A549 (cell line): ENCODE measurements around the gene BCAS3. TPM values are rescaled to one million over a fixed set of nuclear protein-coding genes. Genes with fewer than 3 reads are reported as not detected.

ENCODE experiments used
- ATAC-seq, 2 experiments: fragments of 200-7000 bp in 1 of 2; fragments of >200 bp in 1 of 2; cut with Nextera tagmentation in 1 of 2; cut with Tn5 transposase in 1 of 2; 3 replicates each; pipeline versions ENCODE4 v1.8.0 to v1.9.1; 2018 to 2020; ENCODE audit warnings: mild to moderate bottlenecking in 1 of 2, moderate library complexity in 1 of 2
- CTCF ChIA-PET: fragments of 300-600 bp; sonication (Branson Sonifier 250); formaldehyde crosslinking; extraction: SDS; loops from one replicate; lab custom pipeline; 2021; ENCODE audit warnings: antibody characterized with exemption, inconsistent platforms; lab: Yijun Ruan, JAX
- POLR2A ChIA-PET: fragments of 350-600 bp; formaldehyde crosslinking; extraction: SDS; loops from one replicate; lab custom pipeline; 2021; ENCODE audit warnings: antibody characterized with exemption, inconsistent platforms; lab: Yijun Ruan, JAX
- DNase-seq, 2 experiments: peaks; one replicate each; pipeline versions ENCODE4 v3.0.0 to v3.0.0-alpha.2; 2011 to 2016; ENCODE audit warnings: low read depth in 1 of 2, low spot score in 1 of 2
- FAIRE-seq: peaks from 2 replicates; lab custom pipeline; 2011; peaks lifted over from hg19 to GRCh38; lab: Jason Lieb, UNC
- H3K27ac ChIP-seq, 2 experiments: fragments of >200 bp; sonication (Bioruptor Twin); formaldehyde crosslinking; 3 replicates each; pipeline ENCODE4 v1.5.1; 2016 to 2017
- H3K4me1 ChIP-seq: fragments of >200 bp; sonication (Bioruptor Twin); formaldehyde crosslinking; 3 replicates; pipeline ENCODE4 v1.6.1; 2016
- H3K4me2 ChIP-seq: fragments of >200 bp; sonication (Bioruptor Twin); formaldehyde crosslinking; 3 replicates; pipeline ENCODE4 v1.6.1; 2016
- H3K4me3 ChIP-seq: fragments of >200 bp; sonication (Bioruptor Twin); formaldehyde crosslinking; 3 replicates; pipeline ENCODE4 v1.5.1; 2016
- H3K9me3 ChIP-seq: fragments of >200 bp; sonication (Bioruptor Twin); formaldehyde crosslinking; 3 replicates; pipeline ENCODE4 v1.6.1; 2016
- CEBPB ChIP-seq, 2 experiments: fragments of >200 bp in 1 of 2; sonication (Bioruptor Twin) in 1 of 2; formaldehyde crosslinking in 1 of 2; IDR thresholded peaks; 2 replicates each; pipeline ENCODE4 v1.6.1; 2012 to 2016
- ESRRA ChIP-seq: fragments of 150-350 bp; IDR thresholded peaks from 2 replicates; pipeline ENCODE4 v1.6.1; 2014; ENCODE audit warnings: mild to moderate bottlenecking, low read length, borderline replicate concordance
- FOSB ChIP-seq: fragments of 250-450 bp; sonication (Bioruptor Pico); IDR thresholded peaks from 2 replicates; pipeline ENCODE4 v1.5.0; 2020; ENCODE audit warnings: mild to moderate bottlenecking, moderate library complexity
- FOSL2 ChIP-seq, 2 experiments: fragments of 450-650 bp in 1 of 2; fragments of >200 bp in 1 of 2; sonication (Bioruptor Twin) in 1 of 2; formaldehyde crosslinking; IDR thresholded peaks; 2 replicates each; pipeline versions ENCODE4 v1.5.0 to v1.6.1; 2016 to 2020; ENCODE audit warnings: mild to moderate bottlenecking in 1 of 2, moderate library complexity in 1 of 2
- GATA3 ChIP-seq: IDR thresholded peaks from 2 replicates; pipeline ENCODE4 v1.6.1; 2012; ENCODE audit warnings: borderline replicate concordance
- HDAC2 ChIP-seq: fragments of 200-600 bp; sonication (generic); IDR thresholded peaks from 2 replicates; pipeline ENCODE4 v1.6.1; 2016
- HOXA7 ChIP-seq: fragments of 250-450 bp; sonication (Bioruptor Pico); IDR thresholded peaks from 2 replicates; pipeline ENCODE4 v1.5.0; 2020; ENCODE audit warnings: mild to moderate bottlenecking, moderate library complexity
- HOXB13 ChIP-seq: fragments of 250-450 bp; sonication (Bioruptor Pico); IDR thresholded peaks from 2 replicates; pipeline ENCODE4 v1.5.0; 2020; ENCODE audit warnings: low read depth, mild to moderate bottlenecking, moderate library complexity
- JUN ChIP-seq, 2 experiments: fragments of >200 bp; sonication (Bioruptor Twin); formaldehyde crosslinking; IDR thresholded peaks; 2 replicates in 1 of 2; 3 replicates in 1 of 2; pipeline ENCODE4 v1.6.1; 2016 to 2017
- JUNB ChIP-seq: fragments of >200 bp; sonication (Bioruptor Twin); formaldehyde crosslinking; IDR thresholded peaks from 2 replicates; pipeline ENCODE4 v1.6.1; 2016
- KDM5A ChIP-seq: fragments of 200-600 bp; sonication (generic); IDR thresholded peaks from 2 replicates; pipeline ENCODE4 v1.6.1; 2016; ENCODE audit warnings: antibody characterized with exemption, mild to moderate bottlenecking
- MYC ChIP-seq: IDR thresholded peaks from 2 replicates; pipeline ENCODE4 v1.6.1; 2012; ENCODE audit warnings: mild to moderate bottlenecking, inconsistent platforms, low read length, improper control_type of control experiment, borderline replicate concordance
- NFE2L2 ChIP-seq: fragments of 150-350 bp; conservative IDR thresholded peaks from 2 replicates; pipeline ENCODE4 v1.6.1; 2014; ENCODE audit warnings: low read length
- NR3C1 ChIP-seq: fragments of >200 bp; sonication (Bioruptor Twin); formaldehyde crosslinking; IDR thresholded peaks from 3 replicates; pipeline ENCODE4 v1.6.1; 2017
- POLR2AphosphoS2 ChIP-seq: conservative IDR thresholded peaks from 2 replicates; pipeline ENCODE4 v1.6.1; 2012; ENCODE audit warnings: low read length, improper control_type of control experiment, inconsistent platforms
- RAD21 ChIP-seq, 2 experiments: fragments of >200 bp in 1 of 2; sonication (Bioruptor Twin) in 1 of 2; formaldehyde crosslinking in 1 of 2; IDR thresholded peaks in 1 of 2; conservative IDR thresholded peaks in 1 of 2; 2 replicates in 1 of 2; 3 replicates in 1 of 2; pipeline ENCODE4 v1.6.1; 2012 to 2018; ENCODE audit warnings: inconsistent platforms in 1 of 2
- RARB ChIP-seq: fragments of 250-450 bp; sonication (Bioruptor Pico); IDR thresholded peaks from 2 replicates; pipeline ENCODE4 v1.8.0; 2021; ENCODE audit warnings: mild to moderate bottlenecking, moderate library complexity
- RCOR1 ChIP-seq: fragments of 150-350 bp; IDR thresholded peaks from 2 replicates; pipeline ENCODE4 v1.6.1; 2014; ENCODE audit warnings: antibody characterized with exemption, low read length, low read depth
- RNF2 ChIP-seq: fragments of 200-600 bp; sonication (generic); IDR thresholded peaks from 2 replicates; pipeline ENCODE4 v1.6.1; 2016; ENCODE audit warnings: low read depth, mild to moderate bottlenecking, antibody characterized with exemption, moderate library complexity, borderline replicate concordance
- SMC3 ChIP-seq: fragments of >200 bp; sonication (Bioruptor Twin); formaldehyde crosslinking; IDR thresholded peaks from 3 replicates; pipeline ENCODE4 v1.6.1; 2018; ENCODE audit warnings: inconsistent platforms
- SREBF2 ChIP-seq: fragments of 450-650 bp; IDR thresholded peaks from 2 replicates; pipeline ENCODE4 v1.6.1; 2014; ENCODE audit warnings: mild to moderate bottlenecking, moderate library complexity
- TFCP2L1 ChIP-seq: fragments of 250-450 bp; sonication (Bioruptor Pico); IDR thresholded peaks from 2 replicates; pipeline ENCODE4 v1.5.0; 2021; ENCODE audit warnings: mild to moderate bottlenecking
- WGBS: methylation state at CpG from one replicate; pipeline ENCODE4 v1.1.6; 2017; ENCODE audit errors: missing lambda C conversion rate; 5-methylcytosine and 5-hydroxymethylcytosine counted together
- polyA plus RNA-seq, 4 experiments: library from polyadenylated mRNA; depleted of rRNA in 3 of 4; stranded (reverse); fragments of >200 nt; fragmentation: RNase III in 1 of 4; extraction: RNeasy Plus Mini Kit Qiagen cat#74134 plus additional on column Dnase treatment in 1 of 4; gene quantifications; 2 replicates in 3 of 4; 3 replicates in 1 of 4; pipeline ENCODE4 v1.2.3, GENCODE V29; 2011 to 2017

Gene BCAS3
- polyA plus RNA-seq, 2 of the 4 experiments (the other 2 are of a cell fraction) = 14.7 to 43.4 TPM

- WGBS = 85% methylated on average over 5 of the region's 5 CpGs
- DNase-seq = no peak
- H3K4me1 ChIP-seq = peaks cover 30% of the 10 kb centered on the region
- no peak for TF ChIP-seq RARB (CRISPR knock-in tag)
- no peak for TF ChIP-seq GATA3
- TF ChIP-seq RNF2 = no peak
- H3K4me2 ChIP-seq = no peak overlapping the region
- ChIA-PET POLR2A (no interaction called here), CTCF (interaction anchor here (0.7 to 3.0 kb wide), 7 partner anchors 12 to 391 kb away, joined by 3 to 26 read pairs (median 5); no protein-coding TSS in a partner anchor)
- no peak overlapping the region for H3K4me3 ChIP-seq
- H3K9me3 ChIP-seq = no peaks in the 10 kb centered on the region
- peak overlapping the region; percentile 16 to 36; a peak in 2 of 6 replicates for H3K27ac ChIP-seq
- no peak for FAIRE-seq
- ATAC-seq = no peak
Measured at GRCh38 chr17:61362396-61362795, 684.7 kb downstream of the BCAS3 start.

GRCh38 chr17:61362852-61363600 is 685.4 kb downstream of the BCAS3 start:
- POLR2A ChIA-PET = no interaction called here
- DNase-seq (no peak), FAIRE-seq (no peak), ATAC-seq (no peak)
- WGBS = 82% methylated on average over 9 of the region's 9 CpGs
- no peaks in the 10 kb centered on the region for H3K9me3 ChIP-seq
- no peak overlapping the region for H3K4me2 ChIP-seq
- no peak overlapping the region for H3K4me3 ChIP-seq
- CTCF ChIA-PET = interaction anchor here (0.6 to 3.0 kb wide), 8 partner anchors 11 to 1044 kb away, joined by 3 to 26 read pairs (median 5); no protein-coding TSS in a partner anchor
- TF ChIP-seq FOSB (CRISPR knock-in tag) (no peak), SREBF2 (no peak), HOXB13 (CRISPR knock-in tag) (no peak), GATA3 (no peak), JUNB (no peak), NFE2L2 (no peak), NR3C1 (no peak), RARB (CRISPR knock-in tag) (no peak), ESRRA (no peak), RAD21 (conservative IDR thresholded peaks at IDR 0.05 in 1 of 2, IDR thresholded peaks at IDR 0.05 in 1 of 2) (no peak), HOXA7 (CRISPR knock-in tag) (no peak), RCOR1 (no peak), JUN (IDR thresholded peaks at IDR 0.05) (no peak), SMC3 (no peak), CEBPB (IDR thresholded peaks at IDR 0.05) (no peak), TFCP2L1 (no peak), POLR2AphosphoS2 (no peak), MYC (no peak), HDAC2 (no peak)
- peak overlapping the region in 1 of 2 experiments; percentile 36; a peak in 1 of 6 replicates for H3K27ac ChIP-seq
- peaks cover 24% of the 10 kb centered on the region for H3K4me1 ChIP-seq

- Histone ChIP-seq H3K4me1 (peaks cover 22% of the 10 kb centered on the region), H3K4me3 (no peak overlapping the region), H3K4me2 (no peak overlapping the region), H3K27ac (no peak overlapping the region; a peak in 1 of 6 replicates), H3K9me3 (no peaks in the 10 kb centered on the region)
- DNase-seq (no peak), ATAC-seq (no peak), FAIRE-seq (no peak)
- ChIA-PET POLR2A (no interaction called here), CTCF (interaction anchor here (0.6 to 3.0 kb wide), 8 partner anchors 12 to 1044 kb away, joined by 3 to 26 read pairs (median 6); no protein-coding TSS in a partner anchor)
- WGBS = 87% methylated on average over 13 of the region's 13 CpGs
- TF ChIP-seq KDM5A (no peak), FOSL2 (IDR thresholded peaks at IDR 0.05) (no peak), FOSL2 (CRISPR knock-in tag; IDR thresholded peaks at IDR 0.05) (0 out of 2 replicates have a peak, but pooled peaks have one; percentile 41)
Measured at GRCh38 chr17:61363601-61364462, 686.2 kb downstream of the BCAS3 start.
